ENCODE measurements around the gene C19orf12. TPM values are rescaled to one million over a fixed set of nuclear protein-coding genes. Genes with fewer than 3 reads are reported as not detected.

Gene C19orf12
- total and polyA plus RNA-seq, 3 donors from 2014 or later, result 20.8 to 40.5 (median 28.8) TPM

- 94 to 95% methylated on average over 5 of the region's 5 CpGs for WGBS, 2 donors
- no peak for TF ChIP-seq CTCF (IDR thresholded peaks at IDR 0.05)
- TF ChIP-seq POLR2A (IDR thresholded peaks at IDR 0.05), result no peak
- no peak overlapping the region for H3K4me3 ChIP-seq
- intact Hi-C loops (cut with DNase I; ENCODE audit: low total_unique reads), result no loop called here
- H3K36me3 ChIP-seq (ENCODE audit: low read depth, missing control alignments), result no peaks in the 10 kb centered on the region
- no peak overlapping the region for H3K27ac ChIP-seq
- DNase-seq, result no peak
- peaks cover 39% of the 10 kb centered on the region for H3K4me1 ChIP-seq
- H3K27me3 ChIP-seq, result no peaks in the 10 kb centered on the region
- no peaks in the 10 kb centered on the region for H3K9me3 ChIP-seq
These were observed 44.8 kb downstream of the C19orf12 start for GRCh38 chr19:29670255-29670654.

- no peak overlapping the region for H3K4me3 ChIP-seq
- peaks cover 44% of the 10 kb centered on the region for H3K4me1 ChIP-seq
- no peaks in the 10 kb centered on the region for H3K36me3 ChIP-seq (ENCODE audit: low read depth, missing control alignments)
- no peaks in the 10 kb centered on the region for H3K27me3 ChIP-seq
- H3K27ac ChIP-seq, result peak overlapping the region in 1 of 2 donors; percentile 26
- intact Hi-C loops (cut with DNase I; ENCODE audit: low total_unique reads), result no loop called here
- no peaks in the 10 kb centered on the region for H3K9me3 ChIP-seq
- WGBS, 2 donors, result 82 to 85% methylated on average over 10 to 13 of the region's 13 CpGs
- no peak for DNase-seq
- TF ChIP-seq POLR2A (IDR thresholded peaks at IDR 0.05) (no peak), CTCF (IDR thresholded peaks at IDR 0.05) (no peak)
These were observed 46.1 kb downstream of the C19orf12 start for GRCh38 chr19:29668746-29669609.

- WGBS, 2 donors, result 75 to 82% methylated on average over 4 to 7 of the region's 7 CpGs
- no peaks in the 10 kb centered on the region for H3K27me3 ChIP-seq
- intact Hi-C loops (cut with DNase I; ENCODE audit: low total_unique reads), result no loop called here
- DNase-seq, result no peak
- H3K4me3 ChIP-seq, result no peak overlapping the region
- TF ChIP-seq CTCF (IDR thresholded peaks at IDR 0.05) (no peak), POLR2A (IDR thresholded peaks at IDR 0.05) (no peak)
- H3K4me1 ChIP-seq, result peaks cover 49% of the 10 kb centered on the region
- H3K36me3 ChIP-seq (ENCODE audit: low read depth, missing control alignments), result no peaks in the 10 kb centered on the region
- H3K9me3 ChIP-seq, result no peaks in the 10 kb centered on the region
- peak overlapping the region in 1 of 2 donors; percentile 26 for H3K27ac ChIP-seq
These were observed 47.1 kb downstream of the C19orf12 start for GRCh38 chr19:29667901-29668341.

GRCh38 chr19:29667387-29667783, 47.7 kb downstream of the C19orf12 start:
- H3K27ac ChIP-seq, result peak overlapping the region in 1 of 2 donors; percentile 53
- WGBS, 2 donors, result 71 to 73% methylated on average over 10 to 11 of the region's 11 CpGs
- H3K27me3 ChIP-seq, result no peaks in the 10 kb centered on the region
- H3K4me1 ChIP-seq, result peaks cover 54% of the 10 kb centered on the region
- peak overlapping the region; percentile 90 to 95 for H3K4me3 ChIP-seq
- DNase-seq, result no peak
- TF ChIP-seq CTCF (IDR thresholded peaks at IDR 0.05), result no peak
- TF ChIP-seq POLR2A (IDR thresholded peaks at IDR 0.05), result no peak
- no peaks in the 10 kb centered on the region for H3K36me3 ChIP-seq (ENCODE audit: low read depth, missing control alignments)
- intact Hi-C loops (cut with DNase I; ENCODE audit: low total_unique reads), result no loop called here
- no peaks in the 10 kb centered on the region for H3K9me3 ChIP-seq

All from testis (tissue), 3 donors.